CD4-positive, alpha-beta T cell (primary cell): ENCODE measurements around the gene HOXB7. TPM values are rescaled to one million over a fixed set of nuclear protein-coding genes. Genes with fewer than 3 reads are reported as not detected.

Source experiments
- ATAC-seq: fragments of 200-7000 bp; cut with Tn5 transposase; one replicate; pipeline ENCODE4 v1.10.0; 2022; ENCODE audit warnings: mild to moderate bottlenecking; ENCODE audit not compliant: poor library complexity
- CTCF ChIA-PET: fragments of 350-600 bp; sonication (Branson Sonifier 250); formaldehyde crosslinking; loops from one replicate; lab custom pipeline; 2021; ENCODE audit warnings: antibody characterized with exemption, inconsistent platforms; lab: Charles Lee
- POLR2A ChIA-PET: fragments of 350-600 bp; sonication (Branson Sonifier 250); formaldehyde crosslinking; loops from one replicate; lab custom pipeline; 2021; ENCODE audit warnings: antibody characterized with exemption, inconsistent platforms; lab: Charles Lee
- DNase-seq, 14 experiments: peaks; one replicate each; pipeline ENCODE4 v3.0.0-alpha.2; 2013 to 2020; ENCODE audit warnings: mixed read lengths in 2 of 14
- H3K27ac ChIP-seq, 2 donors: one replicate each; pipeline versions ENCODE4 v1.5.1 to v1.7.0; 2013; ENCODE audit warnings: low read length in 2 of 2, low read depth in 1 of 2, mild to moderate bottlenecking in 1 of 2
- H3K27me3 ChIP-seq, 2 experiments: 1 replicate in 1 of 2; 2 replicates in 1 of 2; pipeline versions ENCODE4 v1.6.1 to v1.7.0; 2013; ENCODE audit warnings: low read length in 2 of 2, control low read depth in 1 of 2, mild to moderate bottlenecking in 1 of 2, moderate library complexity in 1 of 2; ENCODE audit not compliant: insufficient read depth in 2 of 2, control insufficient read depth in 1 of 2
- H3K36me3 ChIP-seq: one replicate; pipeline ENCODE4 v1.6.1; 2013; ENCODE audit warnings: low read length, control low read depth; ENCODE audit not compliant: insufficient read depth
- H3K4me1 ChIP-seq: one replicate; pipeline ENCODE4 v1.6.1; 2013; ENCODE audit warnings: low read length, control low read depth; ENCODE audit not compliant: insufficient read depth
- H3K4me3 ChIP-seq: one replicate; pipeline ENCODE4 v1.5.1; 2013; ENCODE audit warnings: mild to moderate bottlenecking, low read length, moderate library complexity
- H3K9me3 ChIP-seq, 2 experiments: 1 replicate in 1 of 2; 2 replicates in 1 of 2; pipeline versions ENCODE4 v1.6.1 to v1.7.0; 2013; ENCODE audit warnings: low read length in 2 of 2, mild to moderate bottlenecking in 2 of 2, control low read depth in 1 of 2, moderate library complexity in 1 of 2; ENCODE audit not compliant: control insufficient read depth in 1 of 2, insufficient read depth in 1 of 2
- H3K27ac Mint-ChIP-seq: one replicate; pipeline ENCODE4 v1.8.0; 2020; ENCODE audit warnings: mixed read lengths
- H3K27me3 Mint-ChIP-seq: one replicate; pipeline ENCODE4 v1.8.0; 2021; ENCODE audit warnings: mixed read lengths
- H3K36me3 Mint-ChIP-seq: one replicate; pipeline ENCODE4 v1.8.0; 2021; ENCODE audit warnings: low read depth, mixed read lengths
- H3K4me1 Mint-ChIP-seq: one replicate; pipeline ENCODE4 v1.8.0; 2021; ENCODE audit warnings: low read depth, mixed read lengths
- H3K4me3 Mint-ChIP-seq: one replicate; pipeline ENCODE4 v1.8.0; 2020; ENCODE audit warnings: mild to moderate bottlenecking, mixed read lengths
- H3K9me3 Mint-ChIP-seq: one replicate; pipeline ENCODE4 v1.8.0; 2020; ENCODE audit warnings: mixed read lengths
- CTCF ChIP-seq: fragments of 200-600 bp; IDR thresholded peaks from one replicate; pipeline ENCODE4 v1.8.0; 2022; ENCODE audit warnings: antibody characterized with exemption, mild to moderate bottlenecking
- intact Hi-C, 2 experiments: fragments of 100-400 bp; cut with DNase I in 1 of 2; cut with micrococcal nuclease in 1 of 2; formaldehyde crosslinking; loops; one replicate each; pipeline versions ENCODE4 v1.15.1 to v1.9.0; 2023 to 2025; cut with DNase I, micrococcal nuclease
- total RNA-seq, 174 experiments: library from RNA in 2 of 174; stranded (reverse) in 2 of 174; gene quantifications; one replicate each; pipeline ENCODE4 v1.2.3 and lab custom pipeline; 2021 to 2026

The HOXB7 gene
- total RNA-seq, 2 experiments from 2014 or later: not detected

- Histone ChIP-seq H3K4me1 (peaks cover 38% of the 10 kb centered on the region), H3K27ac (no peak overlapping the region), H3K27me3 (peaks cover 76 to 87% of the 10 kb centered on the region in 2 experiments), H3K36me3 (no peaks in the 10 kb centered on the region), H3K9me3 (peaks cover 0 to 16% of the 10 kb centered on the region in 2 experiments), H3K4me3 (no peak overlapping the region)
- Mint-ChIP-seq H3K4me3 (no peak overlapping the region), H3K27ac (no peak overlapping the region), H3K36me3 (no peaks in the 10 kb centered on the region), H3K9me3 (no peaks in the 10 kb centered on the region), H3K27me3 (peaks cover 96% of the 10 kb centered on the region), H3K4me1 (peaks cover 21% of the 10 kb centered on the region)
- ChIA-PET POLR2A (no interaction called here), CTCF (no interaction called here)
- ATAC-seq: no peak
- TF ChIP-seq CTCF: no peak
- intact Hi-C loops: no loop called here
- no peak for DNase-seq
These were observed 32.8 kb upstream of the HOXB7 start for GRCh38 chr17:48643697-48644012.

- Mint-ChIP-seq H3K27me3 (peaks cover 97% of the 10 kb centered on the region), H3K9me3 (no peaks in the 10 kb centered on the region), H3K4me1 (peaks cover 21% of the 10 kb centered on the region), H3K4me3 (no peak overlapping the region), H3K36me3 (no peaks in the 10 kb centered on the region), H3K27ac (no peak overlapping the region)
- no peak for TF ChIP-seq CTCF
- ChIA-PET POLR2A (no interaction called here), CTCF (no interaction called here)
- no peaks in the 10 kb centered on the region for H3K36me3 ChIP-seq
- intact Hi-C loops: no loop called here
- peaks cover 0 to 16% of the 10 kb centered on the region in 2 experiments for H3K9me3 ChIP-seq
- ATAC-seq: no peak
- H3K27ac ChIP-seq: no peak overlapping the region
- DNase-seq: no peak
- H3K4me3 ChIP-seq: no peak overlapping the region
- H3K27me3 ChIP-seq: peaks cover 78 to 92% of the 10 kb centered on the region in 2 experiments
- H3K4me1 ChIP-seq: peaks cover 38% of the 10 kb centered on the region
These were observed 32.3 kb upstream of the HOXB7 start for GRCh38 chr17:48642843-48643696.

GRCh38 chr17:48642059-48642842 is 31.4 kb upstream of the HOXB7 start:
- no peak overlapping the region for H3K27ac ChIP-seq
- no peaks in the 10 kb centered on the region for H3K36me3 ChIP-seq
- H3K27me3 Mint-ChIP-seq: peaks cover 97% of the 10 kb centered on the region
- no peaks in the 10 kb centered on the region for H3K36me3 Mint-ChIP-seq
- no peak overlapping the region for H3K27ac Mint-ChIP-seq
- DNase-seq (peak in 1 of 14 experiments; percentile 14), ATAC-seq (no peak)
- intact Hi-C loops: no loop called here
- ChIA-PET CTCF (no interaction called here), POLR2A (no interaction called here)
- no peak overlapping the region for H3K4me3 ChIP-seq
- peaks cover 0 to 16% of the 10 kb centered on the region in 2 experiments for H3K9me3 ChIP-seq
- H3K9me3 Mint-ChIP-seq: no peaks in the 10 kb centered on the region
- H3K4me1 Mint-ChIP-seq: peaks cover 21% of the 10 kb centered on the region
- peaks cover 79 to 92% of the 10 kb centered on the region in 2 experiments for H3K27me3 ChIP-seq
- TF ChIP-seq CTCF: no peak
- peaks cover 31% of the 10 kb centered on the region for H3K4me1 ChIP-seq
- no peak overlapping the region for H3K4me3 Mint-ChIP-seq
